ENCODE results near the gene DOCK2.

Gene DOCK2

GRCh38 chr5:170111088-170111785, 474.2 kb downstream of the DOCK2 start:
- H3K4me3 ChIP-seq (replicated peaks in 1 of 2; ENCODE audit: low read depth in 2 of 2, low read length in 2 of 2) = no peak overlapping the region
- DNase-seq (ENCODE audit: low read depth in 2 of 2) = no peak
- TF ChIP-seq CTCF (IDR thresholded peaks at IDR 0.05; ENCODE audit: low read depth, low read length) = no peak

GRCh38 chr5:170112876-170113521, 475.9 kb downstream of the DOCK2 start:
- no peak for TF ChIP-seq CTCF (IDR thresholded peaks at IDR 0.05; ENCODE audit: low read depth, low read length)
- H3K4me3 ChIP-seq (replicated peaks in 1 of 2; ENCODE audit: low read depth in 2 of 2, low read length in 2 of 2) = no peak overlapping the region
- DNase-seq (ENCODE audit: low read depth in 2 of 2) = no peak

GRCh38 chr5:170113522-170113900, 476.4 kb downstream of the DOCK2 start:
- no peak for TF ChIP-seq CTCF (IDR thresholded peaks at IDR 0.05; ENCODE audit: low read depth, low read length)
- no peak for DNase-seq (ENCODE audit: low read depth in 2 of 2)
- no peak overlapping the region for H3K4me3 ChIP-seq (replicated peaks in 1 of 2; ENCODE audit: low read depth in 2 of 2, low read length in 2 of 2)

- no peak for DNase-seq (ENCODE audit: low read depth in 2 of 2)
- H3K4me3 ChIP-seq (replicated peaks in 1 of 2; ENCODE audit: low read depth in 2 of 2, low read length in 2 of 2) = no peak overlapping the region
- TF ChIP-seq CTCF (IDR thresholded peaks at IDR 0.05; ENCODE audit: low read depth, low read length) = no peak
Measured at GRCh38 chr5:170114271-170114670, 477.2 kb downstream of the DOCK2 start.

- no peak for DNase-seq (ENCODE audit: low read depth in 2 of 2)
- no peak overlapping the region for H3K4me3 ChIP-seq (replicated peaks in 1 of 2; ENCODE audit: low read depth in 2 of 2, low read length in 2 of 2)
- TF ChIP-seq CTCF (IDR thresholded peaks at IDR 0.05; ENCODE audit: low read depth, low read length) = no peak
Measured at GRCh38 chr5:170115925-170116324, 478.9 kb downstream of the DOCK2 start.

GRCh38 chr5:170117736-170118135, 480.7 kb downstream of the DOCK2 start:
- no peak overlapping the region for H3K4me3 ChIP-seq (replicated peaks in 1 of 2; ENCODE audit: low read depth in 2 of 2, low read length in 2 of 2)
- no peak for TF ChIP-seq CTCF (IDR thresholded peaks at IDR 0.05; ENCODE audit: low read depth, low read length)
- no peak for DNase-seq (ENCODE audit: low read depth in 2 of 2)

All from cardiac fibroblast (primary cell).